ENCODE measurements around the gene KCNMB4. TPM values are rescaled to one million over a fixed set of nuclear protein-coding genes. Genes with fewer than 3 reads are reported as not detected.

The KCNMB4 gene
- total and polyA plus RNA-seq, 7 experiments from 2014 or later, result 0.31 to 1.9 (median 1.4) TPM

GRCh38 chr12:70330158-70330557, 35.9 kb upstream of the KCNMB4 start:
- no peak overlapping the region for H3K27ac ChIP-seq (ENCODE audit: low read depth, low read length)
- peaks cover 3 to 42% (median 35%) of the 10 kb centered on the region in 5 donors for H3K36me3 Mint-ChIP-seq
- ChIA-PET CTCF (no interaction called here), POLR2A (no interaction called here)
- H3K4me1 Mint-ChIP-seq, result peaks cover 3 to 61% (median 54%) of the 10 kb centered on the region in 7 donors
- H3K27ac Mint-ChIP-seq, result no peak overlapping the region
- H3K4me3 Mint-ChIP-seq, result no peak overlapping the region
- H3K9me3 Mint-ChIP-seq, result peaks cover 0 to 11% (median 0%) of the 10 kb centered on the region in 11 donors
- H3K4me3 ChIP-seq (ENCODE audit: low read length), result no peak overlapping the region
- DNase-seq, result no peak
- no peaks in the 10 kb centered on the region for H3K27me3 Mint-ChIP-seq
- peaks cover 0 to 9% (median 0%) of the 10 kb centered on the region in 3 experiments for H3K36me3 ChIP-seq (ENCODE audit: control insufficient read depth in 2 of 3, insufficient read depth in 3 of 3, low read length in 3 of 3)
- intact Hi-C loops (cut with micrococcal nuclease), result loop anchor here in 1 of 2 donors (2.0 to 5.0 kb wide), 2 partner anchors 17 to 37 kb away; partner anchors contain the start of gene KCNMB4
- H3K4me1 ChIP-seq (ENCODE audit: control insufficient read depth in 2 of 2, insufficient read depth in 2 of 2, low read length in 2 of 2), result no peaks in the 10 kb centered on the region
- H3K9me3 ChIP-seq (ENCODE audit: control insufficient read depth in 2 of 3, low read length in 3 of 3), result no peaks in the 10 kb centered on the region
- no peaks in the 10 kb centered on the region for H3K27me3 ChIP-seq (ENCODE audit: control insufficient read depth in 2 of 2, insufficient read depth in 2 of 2, low read length in 2 of 2)
- ATAC-seq, result no peak

GRCh38 chr12:70332236-70332635, 33.9 kb upstream of the KCNMB4 start:
- H3K36me3 ChIP-seq (ENCODE audit: control insufficient read depth in 2 of 3, insufficient read depth in 3 of 3, low read length in 3 of 3), result peaks cover 2 to 12% (median 8%) of the 10 kb centered on the region in 3 experiments
- no peaks in the 10 kb centered on the region for H3K27me3 ChIP-seq (ENCODE audit: control insufficient read depth in 2 of 2, insufficient read depth in 2 of 2, low read length in 2 of 2)
- H3K9me3 Mint-ChIP-seq, result peaks cover 0 to 6% (median 0%) of the 10 kb centered on the region in 11 donors
- no peak overlapping the region for H3K27ac ChIP-seq (ENCODE audit: low read depth, low read length)
- H3K27ac Mint-ChIP-seq, result peak overlapping the region in 3 of 9 donors; percentile 19 to 42 (median 28)
- ATAC-seq, result no peak
- ChIA-PET CTCF (no interaction called here), POLR2A (no interaction called here)
- H3K4me1 Mint-ChIP-seq, result peaks cover 2 to 55% (median 49%) of the 10 kb centered on the region in 7 donors
- H3K36me3 Mint-ChIP-seq, result peaks cover 3 to 48% (median 42%) of the 10 kb centered on the region in 5 donors
- H3K27me3 Mint-ChIP-seq, result no peaks in the 10 kb centered on the region
- intact Hi-C loops (cut with micrococcal nuclease), result loop anchor here in 1 of 2 donors (5.0 kb wide), 1 partner anchor 35 kb away; the partner anchor contains the start of gene KCNMB4
- no peak overlapping the region for H3K4me3 Mint-ChIP-seq
- H3K9me3 ChIP-seq (ENCODE audit: control insufficient read depth in 2 of 3, low read length in 3 of 3), result no peaks in the 10 kb centered on the region
- no peak for DNase-seq
- no peak overlapping the region for H3K4me3 ChIP-seq (ENCODE audit: low read length)
- H3K4me1 ChIP-seq (ENCODE audit: control insufficient read depth in 2 of 2, insufficient read depth in 2 of 2, low read length in 2 of 2), result no peaks in the 10 kb centered on the region

- H3K36me3 Mint-ChIP-seq, result peaks cover 14 to 47% (median 42%) of the 10 kb centered on the region in 5 donors
- CTCF ChIA-PET, result no interaction called here
Observed at GRCh38 chr12:70334742-70335141, 31.3 kb upstream of the KCNMB4 start.

GRCh38 chr12:70338531-70338930, 27.6 kb upstream of the KCNMB4 start:
- Histone ChIP-seq H3K27me3 (ENCODE audit: control insufficient read depth in 2 of 2, insufficient read depth in 2 of 2, low read length in 2 of 2) (no peaks in the 10 kb centered on the region), H3K4me3 (ENCODE audit: low read length) (no peak overlapping the region), H3K27ac (ENCODE audit: low read depth, low read length) (no peak overlapping the region), H3K36me3 (ENCODE audit: control insufficient read depth in 2 of 3, insufficient read depth in 3 of 3, low read length in 3 of 3) (peaks cover 28 to 57% (median 31%) of the 10 kb centered on the region in 3 experiments), H3K4me1 (ENCODE audit: control insufficient read depth in 2 of 2, insufficient read depth in 2 of 2, low read length in 2 of 2) (no peaks in the 10 kb centered on the region), H3K9me3 (ENCODE audit: control insufficient read depth in 2 of 3, low read length in 3 of 3) (no peaks in the 10 kb centered on the region)
- ATAC-seq (no peak), DNase-seq (no peak)
- Mint-ChIP-seq H3K9me3 (no peaks in the 10 kb centered on the region), H3K4me3 (no peak overlapping the region), H3K27ac (peak overlapping the region in 1 of 9 donors; percentile 37), H3K27me3 (no peaks in the 10 kb centered on the region), H3K4me1 (peaks cover 0 to 14% (median under 1%) of the 10 kb centered on the region in 7 donors), H3K36me3 (peaks cover 21 to 51% (median 49%) of the 10 kb centered on the region in 5 donors)
- ChIA-PET CTCF (no interaction called here), POLR2A (no interaction called here)
- intact Hi-C loops (cut with micrococcal nuclease), result no loop called here

More at GRCh38 chr12:70334742-70335141, 31.3 kb upstream of the KCNMB4 start:
- H3K27me3 Mint-ChIP-seq, result no peaks in the 10 kb centered on the region
- POLR2A ChIA-PET, result no interaction called here
- intact Hi-C loops (cut with micrococcal nuclease), result loop anchor here in 1 of 2 donors (5.0 kb wide), 1 partner anchor 33 kb away; the partner anchor contains the start of gene KCNMB4
- no peak overlapping the region for H3K4me3 Mint-ChIP-seq
- H3K9me3 Mint-ChIP-seq, result peaks cover 0 to 5% (median 0%) of the 10 kb centered on the region in 11 donors
- H3K27ac Mint-ChIP-seq, result no peak overlapping the region
- H3K4me1 Mint-ChIP-seq, result peaks cover 2 to 36% (median 30%) of the 10 kb centered on the region in 7 donors
- Histone ChIP-seq H3K36me3 (ENCODE audit: control insufficient read depth in 2 of 3, insufficient read depth in 3 of 3, low read length in 3 of 3) (peaks cover 18 to 27% (median 19%) of the 10 kb centered on the region in 3 experiments), H3K27me3 (ENCODE audit: control insufficient read depth in 2 of 2, insufficient read depth in 2 of 2, low read length in 2 of 2) (no peaks in the 10 kb centered on the region), H3K9me3 (ENCODE audit: control insufficient read depth in 2 of 3, low read length in 3 of 3) (no peaks in the 10 kb centered on the region), H3K4me3 (ENCODE audit: low read length) (no peak overlapping the region), H3K27ac (ENCODE audit: low read depth, low read length) (no peak overlapping the region), H3K4me1 (ENCODE audit: control insufficient read depth in 2 of 2, insufficient read depth in 2 of 2, low read length in 2 of 2) (no peaks in the 10 kb centered on the region)
- DNase-seq, result no peak
- no peak for ATAC-seq

GRCh38 chr12:70351076-70351475, 15.0 kb upstream of the KCNMB4 start:
- H3K4me3 ChIP-seq (ENCODE audit: low read length), result no peak overlapping the region
- peaks cover 0 to 21% (median 14%) of the 10 kb centered on the region in 7 donors for H3K4me1 Mint-ChIP-seq
- POLR2A ChIA-PET, result no interaction called here
- H3K9me3 ChIP-seq (ENCODE audit: control insufficient read depth in 2 of 3, low read length in 3 of 3), result no peaks in the 10 kb centered on the region
- H3K36me3 ChIP-seq (ENCODE audit: control insufficient read depth in 2 of 3, insufficient read depth in 3 of 3, low read length in 3 of 3), result peaks cover 0 to 10% (median 6%) of the 10 kb centered on the region in 3 experiments
- no peak overlapping the region for H3K27ac ChIP-seq (ENCODE audit: low read depth, low read length)
- no peak overlapping the region for H3K27ac Mint-ChIP-seq
- H3K36me3 Mint-ChIP-seq, result peaks cover 0 to 20% (median 8%) of the 10 kb centered on the region in 5 donors
- DNase-seq (no peak), ATAC-seq (no peak)
- H3K9me3 Mint-ChIP-seq, result no peaks in the 10 kb centered on the region
- intact Hi-C loops (cut with micrococcal nuclease), result loop anchor here in 1 of 2 donors (2.0 to 5.0 kb wide), 2 partner anchors 14 to 44 kb away; no protein-coding TSS in a partner anchor
- CTCF ChIA-PET, result no interaction called here
- H3K27me3 ChIP-seq (ENCODE audit: control insufficient read depth in 2 of 2, insufficient read depth in 2 of 2, low read length in 2 of 2), result no peaks in the 10 kb centered on the region
- H3K27me3 Mint-ChIP-seq, result no peaks in the 10 kb centered on the region
- no peak overlapping the region for H3K4me3 Mint-ChIP-seq
- no peaks in the 10 kb centered on the region for H3K4me1 ChIP-seq (ENCODE audit: control insufficient read depth in 2 of 2, insufficient read depth in 2 of 2, low read length in 2 of 2)

- H3K4me3 ChIP-seq (ENCODE audit: low read length), result no peak overlapping the region
- Mint-ChIP-seq H3K4me3 (peak overlapping the region in 1 of 10 donors; percentile 32), H3K4me1 (peaks cover 0 to 21% (median 14%) of the 10 kb centered on the region in 7 donors), H3K9me3 (no peaks in the 10 kb centered on the region), H3K27ac (peak overlapping the region in 3 of 9 donors; percentile 52 to 67 (median 63)), H3K27me3 (no peaks in the 10 kb centered on the region), H3K36me3 (peaks cover 0 to 12% (median 10%) of the 10 kb centered on the region in 5 donors)
- H3K36me3 ChIP-seq (ENCODE audit: control insufficient read depth in 2 of 3, insufficient read depth in 3 of 3, low read length in 3 of 3), result peaks cover 0 to 6% (median 0%) of the 10 kb centered on the region in 3 experiments
- DNase-seq, result no peak
- ChIA-PET POLR2A (interaction anchor here (0.9 kb wide), 1 partner anchor 37 kb away, joined by 3 read pairs; no protein-coding TSS in a partner anchor), CTCF (no interaction called here)
- H3K27ac ChIP-seq (ENCODE audit: low read depth, low read length), result no peak overlapping the region
- intact Hi-C loops (cut with micrococcal nuclease), result loop anchor here in 1 of 2 donors (5.0 kb wide), 1 partner anchor 47 kb away; no protein-coding TSS in a partner anchor
- H3K4me1 ChIP-seq (ENCODE audit: control insufficient read depth in 2 of 2, insufficient read depth in 2 of 2, low read length in 2 of 2), result no peaks in the 10 kb centered on the region
- peak; percentile 29 for ATAC-seq
- no peaks in the 10 kb centered on the region for H3K9me3 ChIP-seq (ENCODE audit: control insufficient read depth in 2 of 3, low read length in 3 of 3)
- H3K27me3 ChIP-seq (ENCODE audit: control insufficient read depth in 2 of 2, insufficient read depth in 2 of 2, low read length in 2 of 2), result no peaks in the 10 kb centered on the region
Observed at GRCh38 chr12:70353780-70354660, 12.1 kb upstream of the KCNMB4 start.
